GM19035 (cell line): ENCODE measurements around the gene ADAMTS6.

Experiments used
- ATAC-seq: cut with Tn5 transposase; IDR thresholded peaks from one replicate; pipeline ENCODE4 v1.9.1; 2021; ENCODE audit not compliant: unreplicated experiment

The ADAMTS6 gene

DNA sequence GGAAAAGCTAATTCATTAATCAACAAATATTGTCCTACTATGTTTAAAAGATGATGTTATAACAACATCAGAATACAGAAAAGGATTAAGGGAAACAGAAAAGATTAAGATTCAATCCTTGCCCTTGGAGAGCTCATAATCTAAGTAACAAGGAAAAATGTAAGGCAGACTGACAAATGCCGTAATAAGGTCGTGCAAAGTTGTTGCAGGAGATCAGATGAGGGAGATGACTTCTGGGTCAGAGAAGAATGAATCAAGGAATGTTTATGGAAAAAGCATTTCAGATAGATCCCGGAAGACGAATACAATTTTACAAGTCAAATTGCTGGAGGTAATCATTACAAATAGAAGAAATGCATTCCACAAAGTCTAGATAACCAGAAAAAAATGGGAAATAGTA is 6.4 kb downstream of the ADAMTS6 start:
- ATAC-seq, result no peak

DNA sequence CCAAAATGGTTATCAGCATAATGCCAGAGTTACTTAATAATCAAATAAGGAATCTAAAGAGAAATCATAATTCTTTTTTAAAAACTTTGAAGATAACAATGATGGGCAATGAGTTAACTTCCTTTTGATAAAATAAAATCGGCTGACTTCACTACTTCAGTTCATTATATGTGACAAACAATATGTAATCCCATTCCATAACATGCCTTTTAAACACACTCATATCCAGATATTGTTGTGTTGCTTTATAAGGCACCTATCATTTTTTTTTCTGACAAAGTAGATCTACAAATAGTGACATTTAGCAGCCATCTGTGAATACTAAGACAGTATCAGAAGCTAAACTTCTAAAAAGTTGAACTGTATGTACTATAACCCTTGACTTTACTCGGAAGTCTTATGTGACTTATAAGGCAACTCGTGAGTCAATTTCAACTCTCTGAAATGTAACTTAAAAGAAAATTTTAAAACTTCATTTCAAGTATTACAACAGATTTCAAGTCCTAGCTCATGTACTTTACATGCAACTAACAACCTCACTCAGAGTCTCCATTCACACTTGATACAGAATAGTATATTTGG is 7.5 kb downstream of the ADAMTS6 start:
- ATAC-seq, result no peak

DNA sequence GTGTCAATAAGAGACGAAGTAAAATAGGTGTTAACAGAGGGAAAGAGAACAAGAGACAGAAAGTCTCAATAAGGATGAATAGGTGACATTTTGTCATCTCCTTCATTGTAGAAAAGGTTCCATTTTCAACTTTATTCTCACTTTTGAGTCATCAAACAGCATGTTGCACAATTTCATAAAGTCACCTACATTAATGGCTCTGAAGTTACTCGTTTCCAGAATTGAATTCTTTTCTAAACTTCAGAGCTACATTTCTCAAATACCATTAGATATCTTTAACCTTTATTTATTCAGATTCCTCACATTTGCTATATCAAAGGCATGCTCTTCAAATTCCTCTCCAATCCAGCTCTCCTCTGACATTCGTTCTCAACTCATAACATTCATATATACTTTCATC is 13.1 kb downstream of the ADAMTS6 start:
- no peak for ATAC-seq

DNA sequence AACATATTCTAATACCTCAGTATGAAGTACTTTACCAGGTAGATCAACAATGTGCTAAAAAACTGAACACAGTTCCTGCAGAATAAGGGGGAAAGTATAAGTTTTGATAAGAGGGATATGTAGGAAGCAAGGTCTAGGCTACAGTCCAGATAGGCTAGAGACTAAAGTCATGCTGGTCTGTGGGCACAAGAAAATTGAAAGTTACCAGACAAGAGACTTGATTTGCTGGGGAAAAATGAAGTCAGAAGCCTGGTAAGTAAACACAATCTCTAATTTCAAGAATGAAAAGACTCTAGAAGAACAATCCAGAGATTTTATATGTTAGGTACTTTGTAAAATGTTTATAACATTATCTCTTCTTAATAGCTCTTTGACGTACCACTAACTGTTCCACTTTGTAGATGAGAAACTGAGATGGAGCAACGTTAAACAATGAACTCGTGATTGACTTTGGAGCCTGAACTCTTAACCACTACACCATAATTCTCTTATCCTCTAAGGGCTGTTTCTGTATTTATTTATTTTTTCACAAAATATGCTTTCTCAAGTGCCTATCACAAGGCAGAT is 19.5 kb downstream of the ADAMTS6 start:
- no peak for ATAC-seq

DNA sequence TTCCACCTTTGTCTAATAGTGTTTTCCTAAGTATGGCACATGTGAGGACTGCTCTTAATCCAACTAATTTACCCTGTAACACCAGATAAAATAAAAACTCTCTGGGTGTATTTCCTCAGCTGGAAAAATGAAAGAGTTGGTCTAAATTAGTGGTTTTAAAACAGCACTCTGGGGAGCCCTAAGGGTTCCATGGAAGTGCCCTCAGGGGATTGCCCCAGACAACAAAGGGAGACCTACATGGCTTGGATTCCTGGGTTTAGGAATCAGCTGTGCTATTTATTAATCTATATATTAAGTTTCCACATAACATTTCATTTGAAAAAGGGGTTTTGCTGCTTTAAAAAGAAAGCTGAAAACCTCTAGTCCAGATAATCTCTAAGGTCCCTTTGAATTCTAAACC is 20.2 kb downstream of the ADAMTS6 start:
- no peak for ATAC-seq

DNA sequence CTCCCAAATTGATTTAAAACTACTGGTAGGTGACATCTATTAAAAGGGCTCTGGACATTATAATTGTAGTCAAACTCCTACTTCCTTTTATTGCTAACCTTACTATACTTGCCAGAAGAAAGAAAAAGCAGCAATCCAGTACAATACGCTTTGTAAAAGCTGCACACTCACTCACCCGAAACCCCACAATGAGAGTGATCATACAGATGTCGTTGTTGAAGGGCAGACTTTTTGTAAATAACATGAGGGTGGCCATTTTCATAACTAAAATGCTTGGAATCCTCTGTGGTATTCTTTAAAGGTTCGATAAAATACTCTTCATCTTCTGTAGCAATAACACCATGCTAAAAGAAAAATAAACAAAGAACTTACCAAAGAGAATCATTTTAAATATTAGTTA is 21.7 kb downstream of the ADAMTS6 start:
- ATAC-seq, result no peak

DNA sequence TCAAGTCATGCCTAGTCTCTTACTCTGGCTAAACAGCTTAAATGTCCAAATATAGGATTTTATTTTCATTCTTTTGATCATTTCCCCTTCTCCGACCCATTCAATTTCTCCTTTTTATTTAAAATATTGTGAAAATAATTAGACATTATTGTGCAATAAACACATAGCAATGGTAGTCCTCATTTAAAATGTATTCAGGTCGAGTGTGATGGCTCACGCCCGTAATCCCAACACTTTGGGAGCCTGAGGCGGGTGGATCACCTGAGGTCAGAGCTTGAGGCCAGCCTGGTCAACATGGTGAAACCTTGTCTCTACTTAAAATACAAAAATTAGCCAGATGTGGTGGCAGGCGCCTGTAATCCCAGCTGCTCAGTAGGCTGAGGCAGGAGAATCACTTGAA is 26.7 kb downstream of the ADAMTS6 start:
- no peak for ATAC-seq

DNA sequence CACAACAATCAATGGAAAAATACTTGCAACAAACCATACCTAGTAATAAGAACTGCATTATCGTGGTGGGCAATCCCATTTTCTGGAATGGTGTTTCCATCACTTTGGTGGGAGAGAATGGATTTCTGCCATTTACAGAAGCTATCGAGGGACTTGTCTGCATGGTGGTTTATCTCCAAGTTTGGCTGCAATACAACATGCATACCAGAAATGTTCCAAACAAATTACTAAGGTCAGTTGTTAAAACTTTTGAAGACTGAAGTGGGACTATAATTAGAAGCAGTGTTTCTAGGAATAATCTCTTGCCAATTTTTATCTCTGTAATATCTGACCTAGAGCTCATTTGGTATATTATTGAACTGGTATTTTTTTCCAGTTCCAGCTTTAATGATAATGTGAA is 30.3 kb downstream of the ADAMTS6 start:
- no peak for ATAC-seq

DNA sequence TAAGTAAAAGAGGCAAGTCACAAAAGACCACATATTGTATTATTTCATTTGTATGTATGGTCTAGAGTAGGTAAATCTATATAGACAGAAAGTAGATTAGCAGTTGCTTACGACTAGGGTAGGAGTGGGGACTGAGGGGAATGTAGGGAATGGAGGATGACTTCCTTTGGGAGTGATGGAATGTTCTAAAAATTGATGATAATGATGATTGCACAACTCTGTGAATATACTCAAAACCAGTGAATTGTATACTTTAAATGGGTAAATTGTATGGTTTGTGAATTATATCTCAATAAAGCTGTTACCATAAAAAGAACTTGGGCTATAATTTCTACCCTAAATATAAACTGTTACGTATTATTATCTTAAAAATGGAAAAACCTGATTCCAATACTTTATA is 35.0 kb downstream of the ADAMTS6 start:
- no peak for ATAC-seq

DNA sequence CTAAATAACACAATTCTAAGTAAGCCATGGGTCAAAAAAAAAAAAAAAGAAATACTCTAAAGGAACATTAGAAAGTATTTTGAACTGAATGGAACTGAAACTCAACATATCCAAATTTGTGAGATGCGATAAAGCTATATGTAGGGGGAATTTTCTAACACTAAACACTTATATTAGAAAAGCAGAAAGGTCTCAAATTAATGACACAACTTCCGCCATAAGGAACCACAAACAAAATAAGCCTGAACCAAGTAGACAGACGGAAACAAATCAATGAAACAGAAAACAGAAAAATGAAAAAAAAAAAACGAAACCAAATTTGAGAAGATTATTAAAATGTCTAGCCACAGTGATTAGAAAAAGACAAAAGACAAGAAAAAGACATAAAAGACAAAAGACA is 39.9 kb downstream of the ADAMTS6 start:
- no peak for ATAC-seq

DNA sequence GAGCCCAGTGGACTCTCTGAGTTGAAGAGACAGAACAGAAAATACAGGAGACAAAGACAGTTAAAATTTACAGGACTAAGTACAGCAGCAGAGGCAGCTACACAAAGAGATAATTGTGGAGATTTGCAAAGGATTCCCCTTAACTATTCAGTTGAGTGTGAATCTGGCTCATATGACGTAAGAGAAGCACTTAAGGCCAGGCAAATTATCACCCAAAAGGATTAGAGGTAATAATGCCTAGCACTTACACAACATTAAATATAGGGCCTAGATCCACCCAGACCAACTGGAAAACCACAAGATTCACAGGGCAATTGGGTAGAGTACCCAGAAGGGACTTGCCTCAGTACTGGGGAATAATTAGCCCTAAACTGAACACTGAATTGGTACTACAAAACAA is 41.3 kb downstream of the ADAMTS6 start:
- no peak for ATAC-seq

DNA sequence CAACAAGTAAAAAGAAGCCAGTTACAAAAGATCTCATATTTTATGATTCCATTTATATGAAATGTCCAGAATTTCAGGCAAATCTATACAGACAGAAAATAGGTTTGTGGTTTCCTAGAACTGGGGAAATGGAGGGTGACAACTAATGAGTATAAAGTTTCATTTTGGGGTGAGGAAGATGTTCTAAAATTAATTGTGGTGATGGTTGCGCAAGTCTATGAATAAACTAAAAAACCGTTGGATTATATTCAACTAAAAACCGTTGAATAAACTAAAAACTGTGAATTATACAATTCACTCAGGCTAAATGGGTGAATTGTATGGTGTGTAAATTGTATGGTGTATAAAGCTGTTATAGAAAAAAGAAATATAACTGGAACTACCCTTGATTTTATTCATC is 47.6 kb downstream of the ADAMTS6 start:
- no peak for ATAC-seq

DNA sequence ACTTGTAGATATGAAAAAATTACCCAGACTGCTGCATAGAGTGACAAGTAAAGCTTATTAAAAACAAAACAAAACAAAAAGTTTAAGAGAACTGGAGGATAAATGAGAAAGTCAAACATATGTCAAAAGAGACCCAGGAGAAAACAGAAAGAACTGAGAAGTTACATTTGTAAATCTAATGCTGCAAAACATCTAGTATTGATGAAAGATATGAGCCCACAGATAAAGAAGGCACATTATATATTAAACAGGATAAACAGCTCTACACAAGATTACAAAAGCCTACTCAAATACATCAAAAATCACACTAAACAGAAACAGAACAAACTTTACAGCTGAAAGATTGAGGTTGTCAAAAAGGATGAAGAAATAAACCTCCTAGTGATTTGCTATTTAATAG is 55.1 kb downstream of the ADAMTS6 start:
- ATAC-seq, result no peak

DNA sequence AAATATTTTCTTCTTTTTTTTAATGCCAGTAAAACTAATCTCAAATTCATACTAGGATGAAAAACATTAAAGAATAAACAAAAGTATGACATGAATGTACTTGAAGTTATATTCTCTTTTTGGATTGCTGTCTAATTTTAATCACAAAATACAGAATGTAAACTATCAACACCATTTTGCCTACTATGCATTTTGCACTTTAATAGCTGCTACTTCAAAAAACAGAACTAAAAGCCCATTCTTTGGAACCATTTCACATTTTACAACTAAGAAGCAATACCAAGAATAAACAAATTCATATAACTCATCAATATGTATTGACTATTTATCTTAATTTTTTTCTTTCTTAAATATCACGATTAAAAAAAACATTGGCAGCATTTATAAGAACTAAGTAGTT is 58.1 kb downstream of the ADAMTS6 start:
- no peak for ATAC-seq

DNA sequence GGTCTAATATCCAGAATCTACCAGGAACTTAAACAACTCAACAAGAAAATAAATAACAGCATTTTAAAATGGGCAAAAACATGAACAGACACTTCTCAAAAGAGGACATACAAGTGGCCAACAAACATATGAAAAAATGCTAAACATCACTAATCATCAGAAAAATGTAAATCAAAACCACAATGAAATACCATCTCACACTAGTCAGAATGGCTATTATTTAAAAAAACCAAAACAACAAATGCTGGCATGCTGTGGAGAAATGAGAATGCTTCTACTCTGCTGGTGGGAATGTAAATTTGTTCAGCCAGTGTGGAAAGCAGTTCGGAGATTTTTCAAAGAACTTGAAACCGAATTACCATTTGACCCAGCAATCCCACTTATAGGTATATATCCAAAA is 63.1 kb downstream of the ADAMTS6 start:
- no peak for ATAC-seq

DNA sequence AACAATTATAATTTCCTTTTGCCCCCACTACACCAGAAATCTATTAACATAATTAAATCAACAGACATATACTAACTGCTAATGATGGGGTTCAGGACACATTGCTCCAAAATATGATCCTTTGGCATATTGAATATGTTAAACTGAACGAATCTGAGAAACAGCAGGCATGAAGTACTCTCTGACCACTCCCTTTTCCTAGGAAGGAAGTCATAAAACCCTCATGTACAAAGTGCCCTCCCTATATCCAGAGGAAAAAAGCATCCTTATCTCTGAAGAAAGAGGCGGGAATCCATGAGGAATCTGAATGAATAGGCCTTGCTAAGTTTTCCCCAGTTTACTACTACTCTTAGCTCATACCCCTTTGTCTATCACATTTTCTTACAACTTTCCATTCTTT is 67.9 kb downstream of the ADAMTS6 start:
- ATAC-seq, result no peak

DNA sequence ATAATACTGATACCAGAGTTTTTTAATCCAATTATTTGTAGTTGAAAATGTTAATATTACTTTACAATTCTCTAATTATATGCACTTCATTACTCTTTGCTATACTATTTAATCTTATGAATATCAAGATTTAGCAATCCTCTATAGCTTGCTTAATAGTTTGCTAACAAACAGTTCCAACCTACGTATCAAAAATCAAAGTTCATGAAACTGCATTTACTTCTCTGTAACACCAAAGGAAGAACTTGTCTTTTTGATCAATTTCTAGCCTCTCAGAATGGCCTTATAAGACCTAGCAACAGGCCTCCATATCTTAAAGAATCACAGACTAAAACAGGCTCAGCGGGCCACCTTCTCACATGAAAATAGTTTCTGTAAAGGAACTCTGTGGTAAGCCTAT is 68.9 kb downstream of the ADAMTS6 start:
- no peak for ATAC-seq

DNA sequence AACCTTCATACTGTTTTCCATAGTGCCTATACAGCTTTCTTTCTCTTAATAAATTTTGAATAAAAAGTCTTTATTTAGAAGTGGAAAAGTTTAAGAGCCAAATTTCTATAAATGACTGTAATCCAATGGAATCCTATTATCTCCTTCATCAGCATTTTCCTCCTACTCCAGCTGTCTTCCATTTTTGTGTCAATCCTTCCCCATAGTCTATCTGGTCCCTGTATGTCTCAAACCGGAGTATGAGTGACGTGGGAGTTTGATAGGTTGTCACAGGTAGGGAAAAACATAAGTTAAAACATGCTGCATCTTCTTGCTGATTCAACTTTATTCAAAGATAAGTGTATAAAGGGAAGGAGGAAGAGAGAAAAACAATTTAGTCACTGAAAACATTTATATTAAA is 70.4 kb downstream of the ADAMTS6 start:
- no peak for ATAC-seq

DNA sequence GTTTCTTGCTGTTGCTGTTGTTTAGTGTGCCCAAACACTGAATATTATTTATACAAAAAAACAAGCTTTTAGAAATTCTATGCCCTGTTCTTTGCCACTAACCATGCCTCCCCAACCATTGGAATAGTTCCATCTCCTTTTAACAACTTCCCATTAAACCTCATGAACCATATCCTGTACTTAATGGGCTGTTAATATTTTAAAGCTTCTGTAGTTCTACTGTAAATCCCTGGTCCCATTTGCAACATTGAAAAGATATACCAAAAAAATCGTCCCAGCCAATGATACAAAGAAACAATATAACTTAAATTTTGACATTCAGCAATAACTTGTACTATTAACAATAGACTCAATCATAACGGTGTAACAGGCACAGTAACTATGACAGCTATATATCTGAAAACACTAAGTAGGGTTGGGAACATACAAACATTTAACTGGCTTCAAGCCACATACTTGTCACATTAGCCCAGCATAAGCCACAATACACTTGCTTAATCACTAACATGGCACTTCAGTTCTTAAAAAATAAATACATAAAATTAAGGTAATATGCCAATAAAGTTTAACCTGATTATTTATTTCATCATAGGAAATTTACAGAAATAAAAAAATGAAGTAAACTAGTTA is 86.1 kb downstream of the ADAMTS6 start:
- no peak for ATAC-seq

DNA sequence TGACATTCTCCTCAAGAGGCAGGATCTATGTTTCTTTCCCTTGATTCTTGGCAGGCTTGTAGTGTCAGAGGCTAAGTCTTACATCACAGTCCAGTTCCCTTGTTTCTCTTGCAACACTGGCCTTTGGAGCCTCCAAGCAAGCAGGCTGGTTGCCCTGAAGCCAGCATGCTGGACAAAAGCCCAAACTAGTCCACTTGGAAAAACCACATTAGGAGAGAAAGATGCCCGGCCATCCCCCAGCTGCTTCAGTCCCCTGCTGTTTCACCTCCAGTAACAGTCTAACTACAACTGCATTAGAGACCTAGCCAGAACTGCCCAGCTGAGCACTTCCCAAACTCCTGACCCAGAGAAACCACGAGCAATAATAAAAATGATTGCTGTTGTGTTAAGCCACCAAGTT is 87.6 kb downstream of the ADAMTS6 start:
- ATAC-seq, result no peak

DNA sequence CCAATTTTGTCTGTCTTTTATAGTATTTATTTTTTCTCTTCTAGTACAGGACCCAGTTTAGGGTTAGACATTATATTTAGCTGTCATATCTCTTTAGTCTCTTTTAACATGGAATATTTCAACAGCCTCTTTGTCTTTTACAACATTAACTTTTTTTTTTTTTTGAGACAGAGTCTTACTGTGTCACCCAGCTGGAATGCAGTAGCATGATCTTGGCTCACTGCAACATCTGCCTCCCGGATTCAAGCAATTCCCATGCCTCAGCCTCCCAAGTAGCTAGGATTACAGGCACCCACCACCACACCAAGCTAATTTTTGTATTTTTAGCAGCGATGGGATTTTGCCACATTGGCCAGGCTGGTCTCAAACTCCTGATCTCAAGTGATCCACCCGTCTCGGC is 90.1 kb downstream of the ADAMTS6 start:
- no peak for ATAC-seq

DNA sequence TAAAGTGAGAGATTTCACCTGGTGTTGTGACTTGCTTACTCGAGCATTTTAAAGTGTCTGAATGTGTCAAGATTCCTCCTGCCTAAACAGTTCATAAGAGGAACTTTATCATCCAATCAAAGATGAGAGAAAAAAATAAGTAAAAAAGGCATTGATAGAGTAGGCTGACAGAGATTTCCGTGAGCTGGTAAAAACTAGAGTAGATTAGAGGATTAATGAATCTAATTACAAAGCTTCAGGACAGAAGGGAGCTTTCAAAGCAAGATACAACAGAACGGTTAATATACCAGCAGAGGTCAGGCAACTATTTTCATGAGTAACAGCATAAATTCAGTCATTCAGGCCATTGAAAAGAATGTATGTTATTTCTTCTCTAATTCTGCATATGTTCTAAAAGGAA is 91.5 kb downstream of the ADAMTS6 start:
- no peak for ATAC-seq

DNA sequence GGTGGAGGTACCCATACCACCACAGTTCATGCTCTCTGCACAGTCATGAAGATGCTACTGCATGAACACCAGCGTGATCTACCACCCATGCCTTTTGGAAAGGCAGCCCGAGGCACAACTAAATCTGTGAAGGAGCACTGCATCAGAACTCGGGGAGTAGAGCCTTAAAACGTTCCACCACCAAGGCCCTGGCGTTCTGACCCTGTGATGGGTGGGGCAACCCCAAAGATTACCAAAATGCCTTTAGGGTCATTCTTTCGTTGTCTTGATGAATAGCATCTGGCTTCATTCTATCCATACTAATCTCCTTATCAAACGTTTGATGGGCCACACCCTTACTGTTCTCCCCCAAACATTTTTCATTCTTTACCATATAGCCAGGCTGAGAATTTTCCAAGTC is 97.9 kb downstream of the ADAMTS6 start:
- ATAC-seq, result no peak
